Fibroblast of mammary gland (primary cell): Measurements from ENCODE around the gene ST3GAL4.

Experiments used
- DNase-seq: peaks from one replicate; pipeline ENCODE4 v3.0.0-alpha.2; 2010; ENCODE audit warnings: low read depth
- H3K4me3 ChIP-seq: 2 replicates; pipeline ENCODE4 v1.5.1; 2011; ENCODE audit warnings: low read depth, mild to moderate bottlenecking, low read length, moderate library complexity; ENCODE audit not compliant: control insufficient read depth
- CTCF ChIP-seq: conservative IDR thresholded peaks from 2 replicates; pipeline ENCODE4 v1.5.1; 2011; ENCODE audit warnings: low read depth, low read length, inconsistent platforms; ENCODE audit not compliant: control insufficient read depth, insufficient read depth

Gene ST3GAL4

GRCh38 chr11:126440792-126441514 is 85.5 kb downstream of the ST3GAL4 start:
- peak; percentile 65 for DNase-seq
- no peak overlapping the region for H3K4me3 ChIP-seq
- peak; percentile 87 for TF ChIP-seq CTCF

DNA sequence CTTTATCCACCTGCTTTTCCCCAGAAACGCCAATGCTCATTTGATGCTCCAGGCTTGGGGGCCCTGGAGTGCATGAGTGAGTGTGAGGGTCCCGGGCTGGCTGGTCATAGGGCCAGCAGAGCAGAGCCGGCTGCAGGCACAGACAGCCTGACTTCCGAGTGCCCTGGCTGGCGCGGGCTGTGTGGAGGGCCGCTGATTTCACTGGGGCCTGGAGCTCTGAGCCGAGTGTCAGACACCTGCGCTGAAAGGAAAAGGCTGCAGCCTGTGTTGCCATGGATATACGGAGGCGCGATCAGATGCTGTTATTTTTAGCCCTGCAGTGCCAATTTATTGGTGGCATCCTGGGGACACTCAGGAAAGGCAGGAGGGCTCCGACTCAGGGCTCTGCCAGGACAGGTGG is 87.6 kb downstream of the ST3GAL4 start:
- no peak for DNase-seq
- H3K4me3 ChIP-seq = no peak overlapping the region
- no peak for TF ChIP-seq CTCF

DNA sequence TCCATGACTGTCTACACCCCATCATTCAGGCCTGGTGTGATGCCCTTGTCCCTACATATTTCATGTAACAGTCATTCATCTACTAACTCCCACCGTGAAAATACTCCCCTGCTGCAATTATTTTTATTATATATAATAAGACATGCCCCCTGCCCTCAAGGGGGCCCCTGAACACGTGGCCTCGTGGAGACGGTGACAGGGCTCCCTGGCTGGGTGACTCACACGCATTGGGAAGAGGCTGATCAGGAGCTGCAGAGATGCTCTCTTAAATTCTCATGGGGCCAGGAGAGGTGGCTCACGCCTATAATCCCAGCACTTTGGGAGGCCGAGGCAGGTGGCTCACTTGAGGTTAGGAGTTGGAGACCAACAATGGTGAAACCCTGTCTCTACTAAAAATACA is 88.6 kb downstream of the ST3GAL4 start:
- no peak overlapping the region for H3K4me3 ChIP-seq
- no peak for TF ChIP-seq CTCF
- DNase-seq = no peak

- no peak for DNase-seq
- H3K4me3 ChIP-seq = no peak overlapping the region
- TF ChIP-seq CTCF = no peak
Observed at GRCh38 chr11:126446581-126446980, 91.1 kb downstream of the ST3GAL4 start.

GRCh38 chr11:126450198-126450597 is 94.7 kb downstream of the ST3GAL4 start:
- no peak overlapping the region for H3K4me3 ChIP-seq
- no peak for TF ChIP-seq CTCF
- DNase-seq = no peak

DNA sequence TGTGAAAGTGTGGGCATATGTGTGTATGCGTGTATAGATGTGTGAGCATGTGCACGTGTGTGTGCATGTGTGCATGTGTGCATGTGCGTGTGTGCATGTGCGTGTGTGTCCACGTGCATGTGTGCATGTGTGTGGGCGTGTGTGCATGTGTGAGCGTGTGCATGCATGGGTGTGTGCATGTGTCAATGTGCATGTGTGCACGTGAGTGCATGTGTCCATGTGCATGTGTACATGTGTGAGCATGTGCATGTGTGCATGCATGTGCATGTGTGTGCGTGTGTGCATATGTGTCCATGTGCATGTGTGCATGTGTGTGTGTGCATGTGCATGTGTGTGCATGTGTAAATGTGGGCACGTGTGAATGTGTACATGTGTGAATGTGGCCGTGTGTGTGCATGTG is 95.3 kb downstream of the ST3GAL4 start:
- no peak for TF ChIP-seq CTCF
- DNase-seq = no peak

DNA sequence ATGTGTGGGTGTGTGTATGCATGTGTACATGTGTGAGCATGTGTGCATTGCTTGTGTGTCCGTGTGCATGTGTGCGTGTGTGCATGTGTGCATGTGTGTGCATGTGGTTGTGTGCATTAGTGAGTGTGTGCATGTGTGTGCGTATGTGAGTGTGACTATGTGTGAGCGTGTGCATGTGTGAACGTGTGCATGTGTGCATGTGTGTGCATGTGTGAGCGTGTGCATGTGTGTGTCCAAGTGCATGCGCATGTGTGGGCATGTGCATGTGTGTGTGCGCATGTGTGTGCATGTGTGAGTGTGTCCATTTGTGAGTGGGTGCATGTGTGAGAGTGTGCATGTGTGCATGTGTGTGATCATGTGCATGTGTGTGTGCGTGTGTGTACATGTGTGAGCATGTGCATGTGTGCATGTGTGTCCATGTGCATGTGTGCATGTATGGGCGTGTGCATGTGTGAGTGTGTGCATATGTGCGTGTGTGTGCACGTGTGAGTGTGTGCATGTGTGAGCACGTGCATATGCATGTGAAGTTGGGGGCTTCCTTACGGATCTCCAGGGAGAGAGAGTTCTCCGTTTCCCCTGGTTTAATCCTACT is 95.8 kb downstream of the ST3GAL4 start:
- H3K4me3 ChIP-seq = no peak overlapping the region
- no peak for TF ChIP-seq CTCF
- DNase-seq = no peak

More for the DNA sequence above, 95.3 kb downstream of the ST3GAL4 start:
- H3K4me3 ChIP-seq = no peak overlapping the region
